Neutrophil (primary cell): Measurements from ENCODE around the gene BCAS4.

ENCODE experiments used
- H3K27ac ChIP-seq: fragments of 200-600 bp; sonication (generic); 2 replicates; pipeline ENCODE4 v1.5.1; 2016; ENCODE audit warnings: mild to moderate bottlenecking, moderate library complexity
- H3K27me3 ChIP-seq: fragments of 200-600 bp; sonication (generic); 2 replicates; pipeline ENCODE4 v1.6.0; 2016; ENCODE audit warnings: mild to moderate bottlenecking
- H3K36me3 ChIP-seq: fragments of 200-600 bp; sonication (generic); 2 replicates; pipeline ENCODE4 v1.5.1; 2017
- H3K4me1 ChIP-seq, 2 experiments: fragments of 200-600 bp in 1 of 2; sonication (generic) in 1 of 2; 1 replicate in 1 of 2; 2 replicates in 1 of 2; pipeline versions ENCODE4 v1.5.1 to v1.6.1; 2013 to 2016; ENCODE audit warnings: low read depth in 1 of 2, low read length in 1 of 2, mild to moderate bottlenecking in 1 of 2, moderate library complexity in 1 of 2; ENCODE audit not compliant: control insufficient read depth in 1 of 2, insufficient read depth in 1 of 2
- H3K4me3 ChIP-seq, 2 experiments: fragments of 200-600 bp in 1 of 2; sonication (generic) in 1 of 2; 1 replicate in 1 of 2; 2 replicates in 1 of 2; pipeline ENCODE4 v1.5.1; 2013 to 2016; ENCODE audit warnings: low read depth in 1 of 2, low read length in 1 of 2, mild to moderate bottlenecking in 1 of 2, moderate library complexity in 1 of 2
- H3K9me3 ChIP-seq: fragments of 200-600 bp; sonication (generic); 2 replicates; pipeline ENCODE4 v1.5.1; 2016
- CTCF ChIP-seq: fragments of 200-600 bp; sonication (generic); IDR thresholded peaks from 2 replicates; pipeline ENCODE4 v1.5.1; 2016; ENCODE audit warnings: antibody characterized with exemption

BCAS4 gene

GRCh38 chr20:50817776-50818172 is 22.9 kb downstream of the BCAS4 start:
- Histone ChIP-seq H3K36me3 (no peaks in the 10 kb centered on the region), H3K27me3 (no peaks in the 10 kb centered on the region), H3K4me3 (no peak overlapping the region), H3K9me3 (no peaks in the 10 kb centered on the region), H3K4me1 (peaks cover 0 to 6% of the 10 kb centered on the region in 2 experiments), H3K27ac (no peak overlapping the region)
- TF ChIP-seq CTCF = no peak

GRCh38 chr20:50819349-50819748 is 24.5 kb downstream of the BCAS4 start:
- no peaks in the 10 kb centered on the region for H3K9me3 ChIP-seq
- H3K36me3 ChIP-seq = no peaks in the 10 kb centered on the region
- no peaks in the 10 kb centered on the region for H3K27me3 ChIP-seq
- TF ChIP-seq CTCF = no peak
- H3K27ac ChIP-seq = no peak overlapping the region
- H3K4me1 ChIP-seq = peaks cover 0 to 6% of the 10 kb centered on the region in 2 experiments
- H3K4me3 ChIP-seq = no peak overlapping the region

- TF ChIP-seq CTCF = no peak
- peaks cover 0 to 6% of the 10 kb centered on the region in 2 experiments for H3K4me1 ChIP-seq
- H3K4me3 ChIP-seq = no peak overlapping the region
- no peaks in the 10 kb centered on the region for H3K9me3 ChIP-seq
- H3K36me3 ChIP-seq = no peaks in the 10 kb centered on the region
- no peak overlapping the region for H3K27ac ChIP-seq
- no peaks in the 10 kb centered on the region for H3K27me3 ChIP-seq
Measured at GRCh38 chr20:50820515-50821256, 25.8 kb downstream of the BCAS4 start.

- peaks cover 0 to 6% of the 10 kb centered on the region in 2 experiments for H3K4me1 ChIP-seq
- H3K27ac ChIP-seq = no peak overlapping the region
Measured at GRCh38 chr20:50821257-50821921, 26.5 kb downstream of the BCAS4 start.

GRCh38 chr20:50821994-50822393 is 27.1 kb downstream of the BCAS4 start:
- no peak for TF ChIP-seq CTCF
- Histone ChIP-seq H3K27ac (no peak overlapping the region), H3K36me3 (no peaks in the 10 kb centered on the region), H3K4me3 (no peak overlapping the region), H3K9me3 (no peaks in the 10 kb centered on the region), H3K27me3 (no peaks in the 10 kb centered on the region), H3K4me1 (peaks cover 0 to 6% of the 10 kb centered on the region in 2 experiments)

More at GRCh38 chr20:50821257-50821921, 26.5 kb downstream of the BCAS4 start:
- TF ChIP-seq CTCF = no peak
- Histone ChIP-seq H3K36me3 (no peaks in the 10 kb centered on the region), H3K9me3 (no peaks in the 10 kb centered on the region), H3K27me3 (no peaks in the 10 kb centered on the region), H3K4me3 (no peak overlapping the region)
